K562 (cell line): Measurements from ENCODE around the gene PRKCB. TPM values are rescaled to one million over a fixed set of nuclear protein-coding genes. Genes with fewer than 3 reads are reported as not detected.

Source experiments
- CHD1 ChIP-seq: fragments of 200-600 bp; sonication (generic); IDR thresholded peaks from one replicate; pipeline ENCODE4 v1.6.1; 2012; ENCODE audit warnings: mild to moderate bottlenecking, moderate library complexity, low read length, inconsistent platforms
- DMBX1 ChIP-seq: fragments of 250-450 bp; sonication (Bioruptor Pico); IDR thresholded peaks from 2 replicates; pipeline ENCODE4 v1.8.0; 2022; ENCODE audit warnings: inconsistent platforms, mild to moderate bottlenecking, moderate library complexity, borderline replicate concordance
- DPF2 ChIP-seq: fragments of 450-650 bp; IDR thresholded peaks from 2 replicates; pipeline ENCODE4 v1.6.1; 2016
- ELF1 ChIP-seq: fragments of 200-800 bp; sonication (Bioruptor generic); IDR thresholded peaks from 2 replicates; pipeline ENCODE4 v1.6.1; 2016; ENCODE audit warnings: missing genetic modification characterization, missing compliant biosample characterization
- HDAC1 ChIP-seq, 2 experiments: fragments of 450-650 bp; IDR thresholded peaks; 2 replicates each; pipeline ENCODE4 v1.6.1; 2016 to 2017; ENCODE audit warnings: inconsistent platforms in 1 of 2, mild to moderate bottlenecking in 1 of 2, moderate library complexity in 1 of 2
- LARP7 ChIP-seq: fragments of 450-650 bp; IDR thresholded peaks from 2 replicates; pipeline ENCODE4 v1.6.1; 2016
- MLLT1 ChIP-seq, 2 experiments: fragments of 450-650 bp; IDR thresholded peaks; 2 replicates each; pipeline ENCODE4 v1.6.1; 2016
- NKRF ChIP-seq: fragments of 450-650 bp; IDR thresholded peaks from 2 replicates; pipeline ENCODE4 v1.6.1; 2016; ENCODE audit warnings: borderline replicate concordance
- NR2C1 ChIP-seq, 2 experiments: fragments of 450-650 bp; IDR thresholded peaks; 2 replicates each; pipeline ENCODE4 v1.6.1; 2017; ENCODE audit warnings: mild to moderate bottlenecking in 2 of 2, antibody characterized with exemption in 1 of 2, inconsistent platforms in 1 of 2, missing compliant biosample characterization in 1 of 2, missing genetic modification characterization in 1 of 2
- NR2C2 ChIP-seq, 2 experiments: fragments of 200-800 bp in 1 of 2; sonication (Bioruptor generic) in 1 of 2; sonication (generic) in 1 of 2; formaldehyde crosslinking in 1 of 2; IDR thresholded peaks; 2 replicates each; pipeline versions ENCODE4 v1.6.1 to v1.8.0; 2016 to 2022; ENCODE audit warnings: mild to moderate bottlenecking in 1 of 2, missing compliant biosample characterization in 1 of 2, missing genetic modification characterization in 1 of 2, missing genetic modification reagents in 1 of 2
- PPARD ChIP-seq: fragments of 250-450 bp; sonication (Bioruptor Pico); IDR thresholded peaks from 2 replicates; pipeline ENCODE4 v1.8.0; 2022; ENCODE audit warnings: inconsistent platforms, mild to moderate bottlenecking, moderate library complexity
- PTBP1 ChIP-seq: fragments of 200-400 bp; formaldehyde crosslinking; IDR thresholded peaks from 2 replicates; pipeline ENCODE4 v1.6.1; 2017; ENCODE audit warnings: low read depth, low read length
- RAD51 ChIP-seq: fragments of 450-650 bp; IDR thresholded peaks from 2 replicates; pipeline ENCODE4 v1.7.1; 2016; ENCODE audit warnings: low read depth, mild to moderate bottlenecking, borderline replicate concordance
- SMAD1 ChIP-seq: fragments of 150-350 bp; IDR thresholded peaks from 2 replicates; pipeline ENCODE4 v1.6.1; 2014; ENCODE audit warnings: low read length, low read depth; ENCODE audit not compliant: partially characterized antibody
- TRIM28 ChIP-seq: fragments of 450-650 bp; IDR thresholded peaks from 2 replicates; pipeline ENCODE4 v1.6.1; 2017
- XRCC4 ChIP-seq: IDR thresholded peaks from one replicate; pipeline ENCODE4 v1.6.1; 2011; ENCODE audit not compliant: insufficient read depth, insufficient read length; ENCODE audit errors: extremely low read depth
- ZBTB33 ChIP-seq: sonication (generic); formaldehyde crosslinking; IDR thresholded peaks from 2 replicates; pipeline ENCODE4 v1.8.1; 2023; ENCODE audit warnings: mild to moderate bottlenecking, missing genetic modification reagents
- ZNF592 ChIP-seq: fragments of 450-650 bp; IDR thresholded peaks from 2 replicates; pipeline ENCODE4 v1.6.1; 2017; ENCODE audit warnings: antibody characterized with exemption, mild to moderate bottlenecking
- polyA plus RNA-seq, 8 experiments: library from polyadenylated mRNA; depleted of rRNA in 4 of 8; stranded (reverse) in 5 of 8; unstranded in 3 of 8; fragments of >200 nt; fragmentation: Nextera tagmentation in 2 of 8; fragmentation: Illumina TruSeq in 1 of 8; extraction: Ambion mirVana in 2 of 8; extraction: Trizol in 1 of 8; gene quantifications; 2 replicates each; pipeline versions ENCODE4 v1.2.1 to v1.2.3, GENCODE V29; 2011 to 2014; ENCODE audit warnings: inconsistent platforms in 1 of 8, missing spikeins in 1 of 8
- total RNA-seq, 7 experiments: library from RNA; depleted of rRNA in 6 of 7; stranded (reverse); fragments of >200 nt in 6 of 7; fragmentation: Illumina TruSeq in 2 of 7; extraction: Trizol in 2 of 7; gene quantifications; 2 replicates each; pipeline versions ENCODE4 v1.2.1 to v1.2.3, GENCODE V29; 2011 to 2021; ENCODE audit warnings: low replicate concordance in 1 of 7

PRKCB gene
- total and polyA plus RNA-seq, 9 of the 15 experiments (the other 6 are each of a cell fraction or from before 2014, with no cell fraction given), result 49.9 to 276 (median 148) TPM

DNA sequence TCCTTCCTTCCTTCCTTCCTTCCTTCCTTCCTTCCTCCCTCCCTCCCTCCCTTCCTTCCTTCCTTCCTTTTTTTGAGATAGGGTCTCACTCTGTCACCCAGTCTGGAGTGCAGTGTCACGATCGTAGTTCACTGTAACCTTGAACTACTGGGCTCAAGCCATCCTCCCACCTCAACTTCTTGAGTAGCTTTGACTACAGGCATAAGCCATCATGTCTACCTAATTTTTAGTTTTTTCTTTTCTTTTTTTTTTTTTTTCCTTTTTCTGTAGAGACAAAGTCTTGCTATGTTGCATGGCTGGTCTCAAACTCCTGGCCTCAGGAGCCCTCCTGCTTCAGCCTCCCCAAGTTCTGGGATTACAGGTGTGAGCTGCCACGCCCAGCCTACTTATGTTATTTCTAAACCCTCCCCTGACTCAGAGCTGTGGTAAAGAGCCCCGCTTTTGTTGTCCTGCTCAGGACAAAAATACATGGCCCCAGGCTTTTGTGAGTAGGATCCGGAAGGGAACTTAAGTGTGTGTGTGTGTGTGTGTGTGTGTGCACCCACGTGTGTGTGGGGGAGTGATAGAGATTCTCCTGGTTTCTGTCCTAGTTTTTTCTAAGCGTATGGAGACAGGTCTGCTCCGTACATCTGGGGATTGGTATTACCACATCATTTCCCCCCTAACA lies 67.1 kb downstream of the PRKCB start (continued):
- 0 out of 2 replicates have a peak, but pooled peaks have one; percentile 24 for TF ChIP-seq NKRF
- TF ChIP-seq RAD51, result peak; percentile 20; the same call in 1 of the 2 replicates
- no peak for TF ChIP-seq CHD1
- TF ChIP-seq SMAD1, result no peak
- TF ChIP-seq ZBTB33, result no peak
- TF ChIP-seq NR2C2 (CRISPR knock-in tag; IDR thresholded peaks at IDR 0.05), result no peak
- TF ChIP-seq NR2C2 (tag; IDR thresholded peaks at IDR 0.05), result no peak
- peak in 1 of 2 experiments; percentile 37; a peak in 1 of 4 replicates for TF ChIP-seq MLLT1 (IDR thresholded peaks at IDR 0.05)
- peak; percentile 33; the same call in 1 of the 2 replicates for TF ChIP-seq ELF1 (tag)
- 0 out of 2 replicates have a peak, but pooled peaks have one; percentile 42 for TF ChIP-seq TRIM28
- TF ChIP-seq NR2C1 (IDR thresholded peaks at IDR 0.05), result no peak
- 0 out of 2 replicates have a peak, but pooled peaks have one; percentile 9 for TF ChIP-seq NR2C1 (tag; IDR thresholded peaks at IDR 0.05)
- peak; percentile 73 for TF ChIP-seq ZNF592
- no peak for TF ChIP-seq XRCC4
- peak in 1 of 2 experiments; percentile 67; a peak in 1 of 4 replicates for TF ChIP-seq HDAC1 (IDR thresholded peaks at IDR 0.05)
- 0 out of 2 replicates have a peak, but pooled peaks have one; percentile 44 for TF ChIP-seq LARP7
- TF ChIP-seq PPARD (CRISPR knock-in tag), result no peak
- peak; percentile 88; the same call in 1 of the 2 replicates for TF ChIP-seq DMBX1 (CRISPR knock-in tag)
- TF ChIP-seq DPF2, result peak; percentile 52
- TF ChIP-seq PTBP1, result no peak
